HTR-8/SVneo (cell line): ENCODE results near the gene ZW10.
A peak's percentile ranks its signal among the peaks of the same experiment; 100 is the strongest.
"Not testable (repeated sequence)": the region's sequence is repeated elsewhere in the genome, so short reads cannot be mapped to it uniquely, and the experiment has no call there.

Experiments
- DNase-seq: peaks from one replicate; pipeline ENCODE4 v3.0.0; 2011; ENCODE audit warnings: low spot score, mixed read lengths; ENCODE audit not compliant: insufficient read length
- FAIRE-seq: peaks from 2 replicates; lab custom pipeline; 2011; peaks lifted over from hg19 to GRCh38; lab: Jason Lieb, UNC

Gene ZW10

GRCh38 chr11:113764527-113765219 is 8.8 kb downstream of the ZW10 start:
- FAIRE-seq (no peak), DNase-seq (no peak)

- not testable (repeated sequence) for DNase-seq, FAIRE-seq
Observed at GRCh38 chr11:113763040-113763439, 10.5 kb downstream of the ZW10 start.

- FAIRE-seq (no peak), DNase-seq (no peak)
Observed at GRCh38 chr11:113760241-113760640, 13.3 kb downstream of the ZW10 start.

GRCh38 chr11:113752932-113753331 is 20.6 kb downstream of the ZW10 start:
- DNase-seq: no peak
- FAIRE-seq: no peak

GRCh38 chr11:113736323-113736722 is 37.2 kb downstream of the ZW10 start:
- no peak for FAIRE-seq

GRCh38 chr11:113732092-113732491 is 41.4 kb downstream of the ZW10 start:
- FAIRE-seq (no peak), DNase-seq (no peak)

More at GRCh38 chr11:113736323-113736722, 37.2 kb downstream of the ZW10 start:
- no peak for DNase-seq

- DNase-seq (peak; percentile 60), FAIRE-seq (peak; percentile 88)
Observed at GRCh38 chr11:113730887-113731726, 42.4 kb downstream of the ZW10 start.

- no peak for DNase-seq
- no peak for FAIRE-seq
Observed at GRCh38 chr11:113729456-113729855, 44.0 kb downstream of the ZW10 start.

GRCh38 chr11:113728814-113729213 is 44.7 kb downstream of the ZW10 start:
- no peak for DNase-seq
- FAIRE-seq: no peak

- FAIRE-seq (no peak), DNase-seq (no peak)
Observed at GRCh38 chr11:113725913-113726312, 47.6 kb downstream of the ZW10 start.

- DNase-seq: no peak
- FAIRE-seq: no peak
Observed at GRCh38 chr11:113725407-113725806, 48.1 kb downstream of the ZW10 start.

- no peak for DNase-seq
- FAIRE-seq: no peak
Observed at GRCh38 chr11:113724778-113725177, 48.7 kb downstream of the ZW10 start.

- FAIRE-seq (no peak), DNase-seq (no peak)
Observed at GRCh38 chr11:113723787-113724186, 49.7 kb downstream of the ZW10 start.

GRCh38 chr11:113722934-113723333 is 50.6 kb downstream of the ZW10 start:
- no peak for DNase-seq
- no peak for FAIRE-seq

GRCh38 chr11:113722221-113722620 is 51.3 kb downstream of the ZW10 start:
- DNase-seq (no peak), FAIRE-seq (no peak)

- DNase-seq: no peak
- FAIRE-seq: no peak
Observed at GRCh38 chr11:113721462-113722066, 51.9 kb downstream of the ZW10 start.

- not testable (repeated sequence) for DNase-seq, FAIRE-seq
Observed at GRCh38 chr11:113720478-113720877, 53.0 kb downstream of the ZW10 start.

- no peak for FAIRE-seq
- DNase-seq: no peak
Observed at GRCh38 chr11:113715882-113716625, 57.4 kb downstream of the ZW10 start.

GRCh38 chr11:113715273-113715672 is 58.2 kb downstream of the ZW10 start:
- FAIRE-seq (no peak), DNase-seq (no peak)

GRCh38 chr11:113710989-113711388 is 62.5 kb downstream of the ZW10 start:
- FAIRE-seq: no peak
- DNase-seq: no peak
